K562 (cell line): ENCODE measurements around the gene SPAG9. TPM values are rescaled to one million over a fixed set of nuclear protein-coding genes. Genes with fewer than 3 reads are reported as not detected.

Source experiments
- CBX3 ChIP-seq, 2 experiments: IDR thresholded peaks; 1 replicate in 1 of 2; 2 replicates in 1 of 2; pipeline ENCODE4 v1.6.1; 2012; ENCODE audit warnings: inconsistent platforms in 2 of 2, low read length in 2 of 2, borderline replicate concordance in 1 of 2, control low read depth in 1 of 2
- FIP1L1 ChIP-seq: fragments of 200-400 bp; formaldehyde crosslinking; IDR thresholded peaks from 2 replicates; pipeline ENCODE4 v1.6.1; 2018; ENCODE audit warnings: mild to moderate bottlenecking, low read depth, low read length; ENCODE audit not compliant: poor library complexity, severe bottlenecking
- GATA2 ChIP-seq: sonication (generic); formaldehyde crosslinking; IDR thresholded peaks from 2 replicates; pipeline ENCODE4 v1.4.0; 2020; ENCODE audit warnings: mild to moderate bottlenecking, missing genetic modification reagents
- GATAD2A ChIP-seq: fragments of 450-650 bp; IDR thresholded peaks from 2 replicates; pipeline ENCODE4 v1.6.1; 2017
- HDAC1 ChIP-seq, 2 experiments: fragments of 450-650 bp; IDR thresholded peaks; 2 replicates each; pipeline ENCODE4 v1.6.1; 2016 to 2017; ENCODE audit warnings: inconsistent platforms in 1 of 2, mild to moderate bottlenecking in 1 of 2, moderate library complexity in 1 of 2
- HNRNPH1 ChIP-seq: fragments of 200-400 bp; formaldehyde crosslinking; optimal IDR thresholded peaks from 2 replicates; pipeline ENCODE3; 2017; ENCODE audit warnings: low read depth, mild to moderate bottlenecking, low read length, moderate library complexity
- HOMEZ ChIP-seq: fragments of 250-450 bp; sonication (Bioruptor Pico); IDR thresholded peaks from 2 replicates; pipeline ENCODE4 v1.4.0; 2020; ENCODE audit warnings: mild to moderate bottlenecking, moderate library complexity
- IRF2 ChIP-seq: sonication (generic); formaldehyde crosslinking; IDR thresholded peaks from 2 replicates; pipeline ENCODE4 v1.8.1; 2022; ENCODE audit warnings: mild to moderate bottlenecking, missing genetic modification reagents
- KAT8 ChIP-seq: fragments of 450-650 bp; IDR thresholded peaks from 2 replicates; pipeline ENCODE4 v1.6.1; 2016; ENCODE audit warnings: low read depth, mild to moderate bottlenecking
- LEF1 ChIP-seq: fragments of 450-650 bp; IDR thresholded peaks from 2 replicates; pipeline ENCODE4 v1.6.1; 2016; ENCODE audit warnings: mild to moderate bottlenecking
- POLR3G ChIP-seq: IDR thresholded peaks from 2 replicates; pipeline ENCODE4 v1.6.1; 2011; ENCODE audit not compliant: insufficient read length, insufficient replicate concordance; ENCODE audit errors: extremely low read depth
- PTBP1 ChIP-seq: fragments of 200-400 bp; formaldehyde crosslinking; IDR thresholded peaks from 2 replicates; pipeline ENCODE4 v1.6.1; 2017; ENCODE audit warnings: low read depth, low read length
- RAD51 ChIP-seq: fragments of 450-650 bp; IDR thresholded peaks from 2 replicates; pipeline ENCODE4 v1.7.1; 2016; ENCODE audit warnings: low read depth, mild to moderate bottlenecking, borderline replicate concordance
- SIN3B ChIP-seq: fragments of 450-650 bp; IDR thresholded peaks from 2 replicates; pipeline ENCODE4 v1.6.1; 2017; ENCODE audit warnings: low read depth, mild to moderate bottlenecking, moderate library complexity
- SMARCB1 ChIP-seq: IDR thresholded peaks from 2 replicates; pipeline ENCODE4 v1.6.1; 2011; ENCODE audit warnings: improper control_type of control experiment, low read depth; ENCODE audit not compliant: insufficient read length
- SREBF1 ChIP-seq: fragments of 150-350 bp; IDR thresholded peaks from 2 replicates; pipeline ENCODE4 v1.6.1; 2014; ENCODE audit warnings: antibody characterized with exemption, low read depth, low read length, borderline replicate concordance
- TCF7 ChIP-seq: sonication (generic); IDR thresholded peaks from 2 replicates; pipeline ENCODE4 v1.6.1; 2016; ENCODE audit warnings: antibody characterized with exemption, borderline replicate concordance
- ZFP1 ChIP-seq: fragments of 450-650 bp; formaldehyde crosslinking; IDR thresholded peaks from 2 replicates; pipeline ENCODE4 v1.4.0; 2020; ENCODE audit warnings: mild to moderate bottlenecking, mixed read lengths
- ZNF507 ChIP-seq: conservative IDR thresholded peaks from 2 replicates; pipeline ENCODE4 v1.6.1; 2017; ENCODE audit warnings: missing genetic modification characterization, missing compliant biosample characterization
- ZNF707 ChIP-seq: fragments of 250-450 bp; sonication (Bioruptor Pico); conservative IDR thresholded peaks from 2 replicates; pipeline ENCODE4 v1.8.0; 2022; ENCODE audit warnings: inconsistent platforms, mild to moderate bottlenecking, moderate library complexity
- ZNF76 ChIP-seq: fragments of 250-450 bp; sonication (Bioruptor Pico); IDR thresholded peaks from 2 replicates; pipeline ENCODE4 v1.4.0; 2020; ENCODE audit warnings: mild to moderate bottlenecking, moderate library complexity, borderline replicate concordance
- ZZZ3 ChIP-seq: fragments of 450-650 bp; IDR thresholded peaks from 2 replicates; pipeline ENCODE4 v1.6.1; 2016; ENCODE audit warnings: antibody characterized with exemption, mild to moderate bottlenecking, moderate library complexity
- polyA plus RNA-seq, 8 experiments: library from polyadenylated mRNA; depleted of rRNA in 4 of 8; stranded (reverse) in 5 of 8; unstranded in 3 of 8; fragments of >200 nt; fragmentation: Nextera tagmentation in 2 of 8; fragmentation: Illumina TruSeq in 1 of 8; extraction: Ambion mirVana in 2 of 8; extraction: Trizol in 1 of 8; gene quantifications; 2 replicates each; pipeline versions ENCODE4 v1.2.1 to v1.2.3, GENCODE V29; 2011 to 2014; ENCODE audit warnings: inconsistent platforms in 1 of 8, missing spikeins in 1 of 8
- total RNA-seq, 7 experiments: library from RNA; depleted of rRNA in 6 of 7; stranded (reverse); fragments of >200 nt in 6 of 7; fragmentation: Illumina TruSeq in 2 of 7; extraction: Trizol in 2 of 7; gene quantifications; 2 replicates each; pipeline versions ENCODE4 v1.2.1 to v1.2.3, GENCODE V29; 2011 to 2021; ENCODE audit warnings: low replicate concordance in 1 of 7
- TF ChIP-seq, protein P1 (sequence below): fragments of 450-650 bp; IDR thresholded peaks from 2 replicates; pipeline ENCODE4 v1.6.1; 2016; ENCODE audit warnings: low read depth, mild to moderate bottlenecking, moderate library complexity
- TF ChIP-seq, protein P2 (sequence below): fragments of 450-650 bp; IDR thresholded peaks from 2 replicates; pipeline ENCODE4 v1.6.1; 2014; ENCODE audit warnings: low read depth, mild to moderate bottlenecking, moderate library complexity, borderline replicate concordance
- TF ChIP-seq, protein P3 (sequence below): sonication (generic); IDR thresholded peaks from 2 replicates; pipeline ENCODE4 v1.6.1; 2016

SPAG9 gene
- total and polyA plus RNA-seq, 9 of the 15 experiments (the other 6 are each of a cell fraction or from before 2014, with no cell fraction given) = 12.2 to 99.2 (median 58.2) TPM

DNA sequence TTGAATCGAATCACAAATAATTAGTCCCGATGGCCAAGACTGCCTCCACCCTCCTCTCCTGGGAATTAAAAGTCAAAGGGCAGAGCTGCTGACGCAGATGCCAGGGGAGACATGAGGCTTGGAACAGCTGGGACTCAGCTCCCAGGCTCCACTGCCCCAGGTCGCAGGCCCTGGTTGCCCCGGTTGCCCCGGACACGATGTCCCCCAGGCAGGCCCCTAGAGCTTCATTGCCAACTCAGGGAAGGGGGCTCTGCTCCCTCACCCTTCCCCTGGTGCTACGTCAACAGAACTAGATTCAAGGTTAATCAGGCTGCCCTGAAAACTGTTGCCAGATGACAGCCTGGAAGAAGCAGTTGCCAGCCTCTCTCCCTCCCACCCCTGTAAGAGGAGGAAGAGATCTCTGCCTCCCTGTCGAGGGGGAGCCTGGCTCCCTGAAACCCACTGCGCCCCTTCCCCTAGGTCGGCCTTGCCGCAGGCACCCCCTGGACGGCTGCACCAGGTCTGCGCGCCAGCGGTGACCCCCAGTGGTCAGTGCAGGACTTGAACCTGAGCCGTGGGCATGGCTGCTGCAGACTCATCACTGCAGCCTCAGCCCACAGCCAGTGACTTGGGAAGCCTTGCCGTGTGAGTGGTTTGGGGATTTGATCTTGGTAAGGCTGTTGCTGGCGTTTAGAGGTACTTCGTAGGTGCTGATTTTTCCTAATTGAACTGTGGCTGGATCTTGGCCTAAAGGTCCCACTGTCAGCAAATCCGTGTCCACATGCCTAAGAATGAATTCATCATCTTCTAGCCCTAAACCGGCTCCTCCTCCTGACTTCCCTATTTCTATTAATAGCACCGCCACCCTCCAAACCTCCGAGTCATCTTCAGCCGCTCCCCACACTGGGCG lies 170.4 kb downstream of the SPAG9 start (continued):
- TF ChIP-seq, protein P1, sequence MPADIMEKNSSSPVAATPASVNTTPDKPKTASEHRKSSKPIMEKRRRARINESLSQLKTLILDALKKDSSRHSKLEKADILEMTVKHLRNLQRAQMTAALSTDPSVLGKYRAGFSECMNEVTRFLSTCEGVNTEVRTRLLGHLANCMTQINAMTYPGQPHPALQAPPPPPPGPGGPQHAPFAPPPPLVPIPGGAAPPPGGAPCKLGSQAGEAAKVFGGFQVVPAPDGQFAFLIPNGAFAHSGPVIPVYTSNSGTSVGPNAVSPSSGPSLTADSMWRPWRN = no peak
- TF ChIP-seq CBX3 (IDR thresholded peaks at IDR 0.05; ENCODE audit: borderline replicate concordance in 1 of 2, low read length in 2 of 2) (no peak), RAD51 (no peak), HOMEZ (CRISPR knock-in tag) (no peak), IRF2 (CRISPR knock-in tag) (no peak), GATA2 (CRISPR knock-in tag) (no peak), LEF1 (no peak), SREBF1 (no peak), ZNF707 (no peak), KAT8 (no peak), PTBP1 (no peak), SMARCB1 (no peak), GATAD2A (no peak), FIP1L1 (no peak), HDAC1 (IDR thresholded peaks at IDR 0.05) (peak in 1 of 2 experiments; percentile 68; a peak in 1 of 4 replicates), SIN3B (no peak), HNRNPH1 (no peak), ZNF507 (no peak), ZNF76 (CRISPR knock-in tag) (no peak), POLR3G (no peak), TCF7 (peak; percentile 29; the same call in 1 of the 2 replicates), ZZZ3 (no peak), ZFP1 (CRISPR knock-in tag) (no peak)
- TF ChIP-seq, protein P2, sequence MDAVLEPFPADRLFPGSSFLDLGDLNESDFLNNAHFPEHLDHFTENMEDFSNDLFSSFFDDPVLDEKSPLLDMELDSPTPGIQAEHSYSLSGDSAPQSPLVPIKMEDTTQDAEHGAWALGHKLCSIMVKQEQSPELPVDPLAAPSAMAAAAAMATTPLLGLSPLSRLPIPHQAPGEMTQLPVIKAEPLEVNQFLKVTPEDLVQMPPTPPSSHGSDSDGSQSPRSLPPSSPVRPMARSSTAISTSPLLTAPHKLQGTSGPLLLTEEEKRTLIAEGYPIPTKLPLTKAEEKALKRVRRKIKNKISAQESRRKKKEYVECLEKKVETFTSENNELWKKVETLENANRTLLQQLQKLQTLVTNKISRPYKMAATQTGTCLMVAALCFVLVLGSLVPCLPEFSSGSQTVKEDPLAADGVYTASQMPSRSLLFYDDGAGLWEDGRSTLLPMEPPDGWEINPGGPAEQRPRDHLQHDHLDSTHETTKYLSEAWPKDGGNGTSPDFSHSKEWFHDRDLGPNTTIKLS = 0 out of 2 replicates have a peak, but pooled peaks have one; percentile 23
- TF ChIP-seq, protein P3, sequence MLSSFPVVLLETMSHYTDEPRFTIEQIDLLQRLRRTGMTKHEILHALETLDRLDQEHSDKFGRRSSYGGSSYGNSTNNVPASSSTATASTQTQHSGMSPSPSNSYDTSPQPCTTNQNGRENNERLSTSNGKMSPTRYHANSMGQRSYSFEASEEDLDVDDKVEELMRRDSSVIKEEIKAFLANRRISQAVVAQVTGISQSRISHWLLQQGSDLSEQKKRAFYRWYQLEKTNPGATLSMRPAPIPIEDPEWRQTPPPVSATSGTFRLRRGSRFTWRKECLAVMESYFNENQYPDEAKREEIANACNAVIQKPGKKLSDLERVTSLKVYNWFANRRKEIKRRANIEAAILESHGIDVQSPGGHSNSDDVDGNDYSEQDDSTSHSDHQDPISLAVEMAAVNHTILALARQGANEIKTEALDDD = no peak
